Activated naive CD4-positive, alpha-beta T cell treated with Interleukin-2 at 50 U/mL for 16 hours (primary cell): ENCODE measurements around the gene COL21A1.

Source experiments
- DNase-seq: peaks from one replicate; pipeline ENCODE4 v3.0.0-alpha.2; 2020

Gene COL21A1

DNA sequence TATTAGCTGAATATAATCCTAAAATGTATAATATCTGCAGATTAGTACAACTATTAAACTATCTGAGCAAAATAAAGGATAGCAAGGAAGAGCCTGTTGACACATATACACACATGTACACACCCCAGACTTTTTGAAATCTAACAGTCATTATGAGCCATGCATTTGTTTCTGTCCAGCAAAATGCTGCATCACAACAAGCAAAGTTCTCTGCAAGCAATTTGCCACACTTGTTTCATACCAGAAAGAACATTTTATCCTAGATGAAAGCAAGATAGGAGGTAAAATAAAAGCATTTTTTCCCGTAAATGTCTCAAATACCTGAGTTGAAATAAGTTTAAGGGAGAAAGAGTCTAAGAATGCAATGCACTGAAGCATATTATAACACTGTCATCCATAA, 145.2 kb downstream of the COL21A1 start:
- no peak for DNase-seq

GRCh38 chr6:56101141-56101553, 146.2 kb downstream of the COL21A1 start:
- DNase-seq, result no peak

- no peak for DNase-seq
These were observed 150.3 kb downstream of the COL21A1 start for GRCh38 chr6:56096946-56097621.

GRCh38 chr6:56096541-56096940, 150.8 kb downstream of the COL21A1 start:
- DNase-seq, result no peak

GRCh38 chr6:56093776-56094175, 153.6 kb downstream of the COL21A1 start:
- no peak for DNase-seq

GRCh38 chr6:56091159-56091869, 156.1 kb downstream of the COL21A1 start:
- no peak for DNase-seq

GRCh38 chr6:56088641-56089040, 158.7 kb downstream of the COL21A1 start:
- no peak for DNase-seq

DNA sequence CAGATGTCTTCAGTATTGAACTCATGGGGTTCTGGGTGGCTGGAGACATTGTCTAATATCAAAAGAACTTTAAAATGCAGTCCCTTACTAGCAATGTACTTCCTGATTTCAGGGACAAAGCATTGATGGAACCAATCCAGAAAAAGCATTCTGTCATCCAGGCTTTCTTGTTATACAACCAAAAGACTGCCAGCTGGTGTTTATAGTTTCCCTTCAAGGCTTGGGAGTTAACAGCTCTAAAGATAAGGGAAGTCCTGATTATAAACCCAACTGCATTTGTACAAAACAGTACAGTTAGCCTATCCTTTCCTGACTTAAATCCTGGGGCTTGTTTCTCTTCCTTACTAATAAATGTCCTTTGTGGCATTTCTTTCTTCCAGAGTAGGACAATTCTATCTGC, 160.0 kb downstream of the COL21A1 start:
- no peak for DNase-seq

GRCh38 chr6:56079751-56080540, 167.4 kb downstream of the COL21A1 start:
- no peak for DNase-seq

- DNase-seq, result no peak
These were observed 171.3 kb downstream of the COL21A1 start for GRCh38 chr6:56076033-56076432.

- DNase-seq, result no peak
These were observed 173.6 kb downstream of the COL21A1 start for GRCh38 chr6:56073761-56074160.

DNA sequence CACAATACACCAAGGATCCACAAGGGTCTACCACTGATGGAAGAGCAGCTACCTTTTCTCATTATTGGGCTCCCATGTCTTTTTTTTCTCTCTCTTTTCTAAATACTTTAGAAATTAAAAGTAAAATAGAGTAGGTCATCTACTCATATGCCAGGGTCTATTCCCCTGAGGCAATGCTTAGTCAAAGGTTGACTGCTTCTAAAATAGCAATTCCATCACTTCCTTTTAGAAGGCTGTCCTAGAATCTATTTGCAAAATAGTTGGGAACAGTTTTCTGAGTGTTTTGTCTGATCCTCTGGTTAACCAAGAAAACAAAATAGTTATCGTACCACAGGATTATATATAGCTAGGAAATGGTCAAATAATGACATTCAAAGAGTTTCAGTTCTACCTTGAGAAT, 174.1 kb downstream of the COL21A1 start:
- DNase-seq, result no peak

DNA sequence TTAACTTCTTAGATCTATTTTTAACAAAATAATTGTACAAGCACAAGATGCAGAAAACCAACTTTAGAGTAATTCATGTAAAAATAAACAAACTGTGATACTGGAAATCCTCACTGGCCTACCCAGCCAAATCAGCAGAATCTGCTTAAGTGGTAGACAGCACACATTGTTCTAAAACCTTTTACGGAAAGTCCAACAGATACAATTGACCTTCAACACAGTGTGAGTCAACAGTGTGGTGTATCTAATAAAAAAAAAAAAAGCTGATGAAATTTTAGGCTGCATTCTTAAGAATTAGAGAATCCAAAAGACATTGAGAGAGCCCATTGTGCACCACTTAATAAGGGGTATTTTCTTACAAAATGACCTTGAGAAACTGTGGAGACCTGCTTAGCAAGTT, 174.5 kb downstream of the COL21A1 start:
- no peak for DNase-seq

DNA sequence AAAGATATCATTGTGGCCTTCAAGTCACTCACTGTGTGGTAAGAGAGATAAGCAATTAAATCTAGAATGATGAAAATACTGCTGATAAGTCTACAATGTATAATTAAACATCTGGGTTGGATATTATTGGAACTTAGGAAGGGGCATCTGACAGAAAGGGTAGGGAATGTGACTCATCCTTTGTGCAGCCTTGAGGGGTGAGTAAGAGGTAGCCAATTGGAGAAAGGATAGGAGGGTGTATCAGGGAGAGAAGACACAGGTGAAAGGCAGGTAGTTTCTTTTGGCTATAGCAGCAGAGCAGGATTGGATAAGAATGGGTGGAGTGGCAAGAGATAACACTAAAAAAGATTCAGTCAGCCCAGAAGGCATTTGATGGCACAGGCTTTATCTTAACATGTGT, 182.0 kb downstream of the COL21A1 start:
- DNase-seq, result no peak

DNA sequence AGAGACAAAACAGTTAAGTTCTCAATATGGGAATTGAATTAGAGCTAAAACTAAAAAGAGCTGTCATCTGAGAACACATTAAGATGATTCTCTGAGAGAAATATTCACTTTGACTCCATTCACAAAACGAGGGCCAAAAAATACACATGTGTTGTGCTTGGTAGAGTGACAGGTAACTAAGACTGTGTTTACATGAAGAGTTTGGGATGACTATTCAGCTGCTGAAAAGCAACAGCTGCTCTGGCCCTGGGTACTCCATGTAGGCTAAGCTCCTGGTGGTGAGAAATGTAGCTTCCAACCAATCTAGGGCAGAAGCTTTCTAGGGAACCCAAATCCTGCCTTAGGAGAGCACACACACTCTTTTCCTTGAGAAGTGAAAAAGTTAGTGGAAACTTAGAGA, 184.5 kb downstream of the COL21A1 start:
- no peak for DNase-seq

DNA sequence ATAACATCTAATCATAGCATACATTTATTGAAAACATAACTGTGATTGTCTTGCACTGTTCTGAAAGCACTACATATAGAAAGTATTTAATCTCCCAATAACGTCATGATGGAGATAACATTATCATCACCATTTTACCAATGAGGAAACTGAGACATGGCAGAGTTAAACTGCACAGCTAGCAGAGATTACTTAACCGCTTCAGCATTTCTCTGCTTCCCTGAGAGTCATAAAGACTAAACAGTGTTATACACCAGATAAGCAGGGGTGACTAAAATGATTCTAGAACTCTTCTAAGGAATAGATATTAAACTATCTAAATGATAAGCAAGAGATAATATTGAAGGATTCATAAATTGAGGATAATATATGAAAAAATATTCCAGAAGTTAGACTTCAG, 188.7 kb downstream of the COL21A1 start:
- DNase-seq, result no peak

DNA sequence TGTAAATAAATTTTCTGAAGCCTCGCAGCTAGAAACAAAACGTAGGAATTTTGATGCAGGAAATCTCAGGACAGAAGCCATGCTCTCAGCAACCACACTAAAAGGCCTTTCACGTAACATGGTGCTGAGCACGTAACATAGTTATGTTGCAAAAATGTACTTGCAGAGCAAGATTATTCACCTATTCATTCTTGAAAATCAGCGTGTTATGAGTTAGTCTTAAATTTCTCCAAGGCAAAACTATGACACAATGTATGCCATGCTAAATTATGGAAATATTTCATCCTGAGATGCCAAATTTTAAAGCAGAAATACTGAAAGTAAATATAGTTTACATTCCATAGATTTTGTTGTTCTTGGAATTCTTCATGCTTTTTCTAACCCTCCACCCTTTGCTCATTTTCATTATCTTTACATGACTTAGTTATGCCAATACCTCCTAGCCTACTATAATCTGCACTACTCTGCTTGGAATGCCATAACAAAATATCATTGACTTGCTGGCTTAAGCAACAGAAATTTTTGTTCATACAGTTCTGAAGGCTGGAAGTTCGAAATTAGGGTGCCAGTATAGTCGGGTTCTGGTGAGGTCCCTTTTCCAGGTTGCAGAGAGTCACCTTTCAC, 192.2 kb downstream of the COL21A1 start:
- DNase-seq, result no peak

GRCh38 chr6:56051202-56051598, 196.2 kb downstream of the COL21A1 start:
- DNase-seq, result no peak

- DNase-seq, result no peak
These were observed 196.7 kb downstream of the COL21A1 start for GRCh38 chr6:56050530-56051201.

DNA sequence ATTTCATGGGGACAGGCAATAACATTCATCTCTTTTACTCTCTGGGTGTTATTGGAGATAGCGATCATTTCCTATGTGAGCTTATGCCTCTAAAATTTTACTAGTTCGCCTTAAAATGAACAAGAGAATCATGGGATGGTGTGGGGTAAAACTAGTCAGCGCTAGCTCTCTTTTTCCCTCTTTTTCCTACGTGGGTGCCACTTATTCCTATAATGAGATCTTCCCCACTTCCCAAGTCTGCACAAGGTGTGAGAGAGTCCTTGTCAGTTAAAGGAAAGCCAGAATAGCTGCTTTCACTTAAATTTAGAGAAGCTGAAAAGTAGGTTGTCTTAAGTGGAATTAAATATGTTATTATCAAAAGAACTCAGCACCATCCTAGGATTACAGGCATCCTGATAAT, 198.8 kb downstream of the COL21A1 start:
- DNase-seq, result no peak

GRCh38 chr6:56047931-56048540, 199.3 kb downstream of the COL21A1 start:
- no peak for DNase-seq

DNA sequence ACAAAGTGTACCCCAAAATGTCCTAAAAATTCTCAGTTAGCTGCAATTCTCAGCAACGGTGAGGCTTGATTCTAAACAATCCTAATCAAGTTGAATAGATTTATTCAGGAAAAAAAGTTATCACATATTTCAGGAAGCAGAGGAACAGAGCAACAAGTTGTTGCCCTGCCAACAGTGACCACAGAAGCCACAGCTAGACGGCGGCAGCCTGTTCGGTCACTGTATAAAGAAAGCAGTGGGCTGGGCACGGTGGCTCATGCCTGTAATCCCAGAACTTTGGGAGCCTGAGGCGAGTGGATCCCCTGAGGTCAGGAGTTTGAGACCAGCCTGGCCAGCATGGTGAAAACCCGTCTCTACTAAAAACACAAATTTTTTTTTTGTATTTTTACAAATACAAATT, 200.8 kb downstream of the COL21A1 start:
- DNase-seq, result no peak
